ENCODE results near the gene CLIP4.

Gene CLIP4

GRCh38 chr2:29206941-29207340 lies 91.7 kb downstream of the CLIP4 start:
- no peak for TF ChIP-seq CTCF (IDR thresholded peaks at IDR 0.05; ENCODE audit: insufficient read depth, low read depth, low read length, missing control alignments)
- no peak overlapping the region for H3K4me3 ChIP-seq (ENCODE audit: low read length)
- no peak for DNase-seq (ENCODE audit: low read depth)

GRCh38 chr2:29207352-29208148 lies 92.3 kb downstream of the CLIP4 start:
- no peak for TF ChIP-seq CTCF (IDR thresholded peaks at IDR 0.05; ENCODE audit: insufficient read depth, low read depth, low read length, missing control alignments)
- no peak for DNase-seq (ENCODE audit: low read depth)
- H3K4me3 ChIP-seq (ENCODE audit: low read length), result no peak overlapping the region

- DNase-seq (ENCODE audit: low read depth), result peak; percentile 27
- no peak overlapping the region for H3K4me3 ChIP-seq (ENCODE audit: low read length)
- TF ChIP-seq CTCF (IDR thresholded peaks at IDR 0.05; ENCODE audit: insufficient read depth, low read depth, low read length, missing control alignments), result no peak
These were observed 94.3 kb downstream of the CLIP4 start for GRCh38 chr2:29209551-29209950.

GRCh38 chr2:29212009-29212408 lies 96.8 kb downstream of the CLIP4 start:
- no peak overlapping the region for H3K4me3 ChIP-seq (ENCODE audit: low read length)
- peak; percentile 8 for TF ChIP-seq CTCF (IDR thresholded peaks at IDR 0.05; ENCODE audit: insufficient read depth, low read depth, low read length, missing control alignments)
- DNase-seq (ENCODE audit: low read depth), result no peak

GRCh38 chr2:29213888-29214291 lies 98.7 kb downstream of the CLIP4 start:
- DNase-seq (ENCODE audit: low read depth), result peak; percentile 40
- no peak for TF ChIP-seq CTCF (IDR thresholded peaks at IDR 0.05; ENCODE audit: insufficient read depth, low read depth, low read length, missing control alignments)
- no peak overlapping the region for H3K4me3 ChIP-seq (ENCODE audit: low read length)

- no peak for DNase-seq (ENCODE audit: low read depth)
- no peak for TF ChIP-seq CTCF (IDR thresholded peaks at IDR 0.05; ENCODE audit: insufficient read depth, low read depth, low read length, missing control alignments)
- no peak overlapping the region for H3K4me3 ChIP-seq (ENCODE audit: low read length)
These were observed 99.9 kb downstream of the CLIP4 start for GRCh38 chr2:29215073-29215472.
